NB4 (cell line): ENCODE results near the gene XKR7.

ENCODE experiments used
- DNase-seq: peaks from one replicate; pipeline ENCODE4 v3.0.0; 2010; ENCODE audit warnings: low read depth
- H3K4me3 ChIP-seq: one replicate; pipeline ENCODE4 v1.5.1; 2011; ENCODE audit warnings: mild to moderate bottlenecking, low read depth, low read length, moderate library complexity
- MYC ChIP-seq: IDR thresholded peaks from 2 replicates; pipeline ENCODE4 v1.6.1; 2011; ENCODE audit warnings: low read depth, low read length
- POLR2A ChIP-seq: IDR thresholded peaks from 2 replicates; pipeline ENCODE4 v1.6.1; 2011; ENCODE audit warnings: mild to moderate bottlenecking; ENCODE audit not compliant: insufficient read length; ENCODE audit errors: extremely low read depth
- TF ChIP-seq, protein P1 (sequence below): IDR thresholded peaks from 2 replicates; pipeline ENCODE4 v1.6.1; 2011; ENCODE audit warnings: low read depth, low read length
- TF ChIP-seq, protein P2 (sequence below): IDR thresholded peaks from one replicate; pipeline ENCODE4 v1.5.1; 2012; ENCODE audit warnings: low read depth, low read length

Gene XKR7

DNA sequence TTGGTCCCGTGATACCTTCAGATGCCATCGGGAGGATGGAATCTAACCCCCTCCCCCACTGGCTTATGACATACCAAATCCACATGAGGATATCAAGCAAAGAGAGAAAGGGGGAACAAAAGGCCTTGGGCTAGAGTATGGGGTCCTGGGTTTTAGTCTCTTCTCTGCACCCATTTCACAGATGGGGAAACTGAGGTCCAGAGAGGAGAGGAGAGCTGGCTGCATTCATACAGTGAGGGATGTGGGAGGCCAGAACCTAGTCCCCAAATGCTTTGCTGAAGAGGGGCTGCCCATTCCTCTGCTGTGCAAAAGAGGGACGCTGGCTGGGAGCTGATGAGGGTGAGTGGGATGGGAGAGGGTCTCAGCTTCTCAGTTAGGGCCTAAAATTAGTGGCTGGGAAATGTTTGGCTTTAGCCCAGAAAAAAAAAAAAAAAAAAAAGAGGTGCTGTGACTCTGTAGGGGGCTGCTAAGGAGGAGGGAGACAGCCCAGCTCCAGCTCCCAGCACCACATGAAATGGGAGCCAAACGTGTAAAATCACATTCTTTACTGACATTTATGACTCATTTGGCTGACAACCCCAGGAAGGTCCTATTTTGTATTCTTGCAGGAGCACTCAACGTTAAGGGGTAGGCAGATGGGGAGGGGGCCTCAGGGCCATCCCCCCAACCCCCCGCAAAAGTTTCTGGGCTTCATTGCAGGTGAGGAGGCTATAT lies 11.9 kb downstream of the XKR7 start:
- no peak for DNase-seq
- TF ChIP-seq, protein P1, sequence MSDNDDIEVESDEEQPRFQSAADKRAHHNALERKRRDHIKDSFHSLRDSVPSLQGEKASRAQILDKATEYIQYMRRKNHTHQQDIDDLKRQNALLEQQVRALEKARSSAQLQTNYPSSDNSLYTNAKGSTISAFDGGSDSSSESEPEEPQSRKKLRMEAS, result no peak
- no peak for TF ChIP-seq MYC
- no peak for TF ChIP-seq POLR2A
- TF ChIP-seq, protein P2, sequence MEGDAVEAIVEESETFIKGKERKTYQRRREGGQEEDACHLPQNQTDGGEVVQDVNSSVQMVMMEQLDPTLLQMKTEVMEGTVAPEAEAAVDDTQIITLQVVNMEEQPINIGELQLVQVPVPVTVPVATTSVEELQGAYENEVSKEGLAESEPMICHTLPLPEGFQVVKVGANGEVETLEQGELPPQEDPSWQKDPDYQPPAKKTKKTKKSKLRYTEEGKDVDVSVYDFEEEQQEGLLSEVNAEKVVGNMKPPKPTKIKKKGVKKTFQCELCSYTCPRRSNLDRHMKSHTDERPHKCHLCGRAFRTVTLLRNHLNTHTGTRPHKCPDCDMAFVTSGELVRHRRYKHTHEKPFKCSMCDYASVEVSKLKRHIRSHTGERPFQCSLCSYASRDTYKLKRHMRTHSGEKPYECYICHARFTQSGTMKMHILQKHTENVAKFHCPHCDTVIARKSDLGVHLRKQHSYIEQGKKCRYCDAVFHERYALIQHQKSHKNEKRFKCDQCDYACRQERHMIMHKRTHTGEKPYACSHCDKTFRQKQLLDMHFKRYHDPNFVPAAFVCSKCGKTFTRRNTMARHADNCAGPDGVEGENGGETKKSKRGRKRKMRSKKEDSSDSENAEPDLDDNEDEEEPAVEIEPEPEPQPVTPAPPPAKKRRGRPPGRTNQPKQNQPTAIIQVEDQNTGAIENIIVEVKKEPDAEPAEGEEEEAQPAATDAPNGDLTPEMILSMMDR, result no peak
- H3K4me3 ChIP-seq, result no peak overlapping the region

DNA sequence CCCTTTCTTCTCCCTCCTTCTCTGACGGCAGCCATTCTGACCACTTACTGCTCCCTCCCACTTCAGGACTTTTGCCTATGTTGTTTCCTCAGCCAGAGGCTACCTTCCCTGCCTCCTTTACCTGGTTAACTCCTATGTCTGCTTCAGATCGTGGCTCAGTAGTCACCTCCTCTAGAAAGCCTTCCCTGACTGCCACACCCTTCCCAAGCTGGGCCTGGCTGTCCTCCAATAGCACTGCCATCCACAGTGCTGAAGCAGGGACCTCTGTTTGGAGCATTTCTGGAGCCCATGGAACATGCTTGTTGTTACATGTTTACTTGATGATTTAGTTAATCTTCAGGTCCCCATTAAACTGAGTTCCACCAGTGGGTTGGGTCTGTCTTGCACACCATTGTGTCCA lies 13.8 kb downstream of the XKR7 start:
- TF ChIP-seq, protein P1, result no peak
- no peak for TF ChIP-seq MYC
- no peak overlapping the region for H3K4me3 ChIP-seq
- DNase-seq, result no peak

DNA sequence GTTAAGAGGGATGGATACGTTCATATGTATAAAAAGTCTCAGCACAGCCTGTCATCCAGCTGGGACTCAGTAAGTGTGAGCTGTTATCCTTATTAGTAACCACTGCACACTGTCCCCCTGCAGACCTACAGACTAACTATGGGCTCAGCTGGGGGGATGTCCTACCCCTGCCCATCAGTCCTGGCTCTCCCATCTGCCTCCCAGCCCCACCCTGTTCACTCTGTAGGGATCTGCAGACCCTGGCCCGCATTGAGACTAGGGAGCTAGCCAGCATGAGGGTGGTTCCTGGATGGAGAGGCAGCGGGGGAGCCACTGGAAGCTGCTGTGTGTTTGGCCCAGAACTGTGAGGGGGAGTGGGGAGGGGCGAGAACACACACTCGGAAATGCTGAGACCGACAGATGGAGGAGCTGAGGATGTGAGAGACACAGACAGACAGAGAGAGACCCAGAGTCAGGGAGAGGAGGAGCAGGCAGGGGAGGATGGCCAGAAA lies 17.1 kb downstream of the XKR7 start:
- TF ChIP-seq, protein P1, result no peak
- TF ChIP-seq, protein P2, result no peak
- no peak for TF ChIP-seq POLR2A
- TF ChIP-seq MYC, result no peak
- no peak overlapping the region for H3K4me3 ChIP-seq
- no peak for DNase-seq

DNA sequence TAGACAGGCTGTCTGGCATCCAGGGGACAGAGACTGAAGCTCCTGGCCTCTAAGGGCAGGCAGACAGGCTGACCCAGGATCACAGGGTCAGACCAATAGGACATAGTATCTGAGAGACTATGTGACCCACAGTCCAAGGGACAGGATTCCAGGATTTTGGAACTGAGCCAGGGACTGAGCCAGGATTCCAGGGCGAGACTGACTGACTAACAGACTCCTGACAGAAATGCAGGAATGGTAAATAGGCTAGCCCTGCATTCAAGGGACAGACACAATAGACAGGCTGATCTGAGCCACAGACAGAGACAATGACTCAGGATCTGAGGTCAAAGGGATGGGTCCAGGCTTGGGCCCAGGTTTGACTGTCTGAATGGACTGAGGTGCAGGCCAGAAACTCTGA lies 19.8 kb downstream of the XKR7 start:
- no peak overlapping the region for H3K4me3 ChIP-seq
- TF ChIP-seq POLR2A (no peak), MYC (no peak)
- TF ChIP-seq, protein P1, result no peak
- TF ChIP-seq, protein P2, result no peak
- DNase-seq, result no peak

DNA sequence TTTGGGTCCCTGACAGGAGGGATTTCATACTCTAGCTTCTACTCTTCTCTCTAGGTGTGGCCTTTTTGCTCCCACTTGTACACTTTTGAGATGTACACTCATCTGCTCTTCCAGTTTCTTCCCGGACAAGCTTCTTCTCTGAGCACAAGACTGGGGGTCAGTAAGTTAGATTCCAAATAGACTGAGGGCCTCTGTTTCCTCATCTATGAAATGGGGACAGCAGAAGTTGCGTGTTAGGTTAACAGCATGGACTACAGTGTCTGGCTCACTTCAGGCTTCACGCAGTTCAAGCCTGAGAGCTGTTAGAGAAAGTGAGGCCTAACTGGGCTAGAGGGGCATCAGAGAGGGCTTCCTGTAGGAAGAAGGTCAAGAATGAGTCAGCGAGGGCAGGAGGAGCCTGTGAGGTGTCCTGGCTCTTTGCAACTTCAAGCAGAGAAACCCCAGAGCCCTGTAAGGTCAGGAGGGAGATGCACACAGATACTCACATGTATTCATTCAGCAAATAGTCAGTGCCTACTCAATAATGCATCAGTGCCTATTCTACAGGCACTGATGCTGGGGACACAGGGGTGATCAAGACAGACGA lies 20.6 kb downstream of the XKR7 start:
- no peak for DNase-seq
- TF ChIP-seq, protein P2, result no peak
- TF ChIP-seq MYC (no peak), POLR2A (no peak)
- TF ChIP-seq, protein P1, result no peak
- H3K4me3 ChIP-seq, result no peak overlapping the region

DNA sequence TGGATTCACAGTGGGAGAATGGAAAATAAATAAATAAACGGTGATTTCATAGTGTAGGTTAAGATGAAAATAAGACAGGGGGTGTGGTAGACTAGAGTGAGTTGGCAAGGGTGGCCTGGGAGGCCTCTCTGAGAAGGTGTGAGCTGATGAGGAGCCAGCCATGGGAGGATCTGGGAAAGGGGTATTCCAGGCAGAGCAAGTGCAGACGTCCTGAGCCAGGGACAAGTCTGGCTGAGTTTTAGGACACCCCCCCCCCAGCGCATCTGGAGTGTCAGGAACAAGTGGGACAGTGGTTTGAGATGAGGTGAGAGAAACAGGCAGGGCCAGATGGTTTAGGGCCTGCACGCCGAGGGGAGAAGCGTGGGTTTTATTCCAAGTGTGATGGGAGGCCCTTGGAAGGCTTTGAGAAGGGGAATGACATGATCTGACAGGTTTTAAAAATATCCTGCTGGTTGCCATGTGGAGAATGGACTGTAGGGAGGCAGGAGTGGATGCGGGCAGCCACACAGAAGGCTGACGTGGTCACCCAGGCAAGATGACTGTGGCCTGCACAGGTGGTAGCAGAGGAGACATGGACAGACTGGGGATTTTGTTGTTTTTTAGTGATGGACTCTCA lies 21.2 kb downstream of the XKR7 start:
- TF ChIP-seq, protein P1, result no peak
- TF ChIP-seq, protein P2, result no peak
- no peak for TF ChIP-seq POLR2A
- TF ChIP-seq MYC, result no peak
- no peak for DNase-seq
- H3K4me3 ChIP-seq, result no peak overlapping the region
